HL-60 (cell line): ENCODE measurements around the gene CLEC11A.

Source experiments
- CTCF ChIP-seq: IDR thresholded peaks from one replicate; pipeline ENCODE4 v1.5.1; 2011; ENCODE audit warnings: low read length, control low read depth, inconsistent platforms; ENCODE audit not compliant: insufficient read depth
- GABPA ChIP-seq: IDR thresholded peaks from 2 replicates; pipeline ENCODE4 v1.6.1; 2012; ENCODE audit warnings: low read depth
- POLR2AphosphoS5 ChIP-seq: IDR thresholded peaks from 2 replicates; pipeline ENCODE4 v1.6.1; 2012; ENCODE audit warnings: low read depth
- REST ChIP-seq: IDR thresholded peaks from 2 replicates; pipeline ENCODE4 v1.6.1; 2012; ENCODE audit warnings: low read depth; ENCODE audit not compliant: insufficient replicate concordance
- SPI1 ChIP-seq: IDR thresholded peaks from 2 replicates; pipeline ENCODE4 v1.6.1; 2012; ENCODE audit warnings: low read depth, mild to moderate bottlenecking, borderline replicate concordance

GRCh38 chr19:50722201-50723013, 757 bp upstream of the CLEC11A start:
- no peak for TF ChIP-seq CTCF
- no peak for TF ChIP-seq GABPA
- TF ChIP-seq POLR2AphosphoS5 = no peak
- TF ChIP-seq REST = no peak
- TF ChIP-seq SPI1 = no peak
